Dedifferentiated amniotic fluid mesenchymal stem cell (primary cell): Measurements from ENCODE around the gene SDR39U1.
A peak's percentile ranks its signal among the peaks of the same experiment; 100 is the strongest.

ENCODE experiments used
- DNase-seq: peaks from one replicate; pipeline ENCODE4 v3.0.0-alpha.2; 2016; ENCODE audit errors: extremely low spot score

Gene SDR39U1

GRCh38 chr14:24411443-24412389 lies 30.9 kb downstream of the SDR39U1 start:
- DNase-seq, result no peak

- DNase-seq, result no peak
These were observed 32.6 kb downstream of the SDR39U1 start for GRCh38 chr14:24409956-24410355.

GRCh38 chr14:24409192-24409591 lies 33.4 kb downstream of the SDR39U1 start:
- no peak for DNase-seq

GRCh38 chr14:24408764-24409163 lies 33.8 kb downstream of the SDR39U1 start:
- DNase-seq, result no peak

GRCh38 chr14:24407608-24408325 lies 34.8 kb downstream of the SDR39U1 start:
- DNase-seq, result no peak

GRCh38 chr14:24406416-24406815 lies 36.2 kb downstream of the SDR39U1 start:
- DNase-seq, result no peak

- DNase-seq, result no peak
These were observed 37.8 kb downstream of the SDR39U1 start for GRCh38 chr14:24404814-24405213.

- DNase-seq, result peak; percentile 19
These were observed 39.1 kb downstream of the SDR39U1 start for GRCh38 chr14:24403294-24403998.

GRCh38 chr14:24401810-24402702 lies 40.5 kb downstream of the SDR39U1 start:
- DNase-seq, result no peak

- no peak for DNase-seq
These were observed 42.4 kb downstream of the SDR39U1 start for GRCh38 chr14:24399999-24400718.

GRCh38 chr14:24399447-24399822 lies 43.1 kb downstream of the SDR39U1 start:
- DNase-seq, result no peak

GRCh38 chr14:24398653-24399446 lies 43.7 kb downstream of the SDR39U1 start, which contains the start of gene NYNRIN:
Gene NYNRIN (plus strand): TSS chr14:24399003. CDS start chr14:24399247, 244 bp downstream.
- no peak for DNase-seq

GRCh38 chr14:24398293-24398652 lies 44.3 kb downstream of the SDR39U1 start:
- no peak for DNase-seq

- no peak for DNase-seq
These were observed 44.8 kb downstream of the SDR39U1 start for GRCh38 chr14:24397639-24398292.

GRCh38 chr14:24395609-24396582 lies 46.7 kb downstream of the SDR39U1 start:
- DNase-seq, result no peak

GRCh38 chr14:24394275-24394674 lies 48.3 kb downstream of the SDR39U1 start:
- no peak for DNase-seq

GRCh38 chr14:24392325-24393091 lies 50.1 kb downstream of the SDR39U1 start:
- no peak for DNase-seq
